GM12864 (cell line): ENCODE data around the gene VGLL4.

Source experiments
- DNase-seq: peaks from one replicate; pipeline ENCODE4 v3.0.0-alpha.2; 2011; ENCODE audit warnings: low read depth
- H3K4me3 ChIP-seq: 2 replicates; pipeline ENCODE4 v1.5.1; 2011; ENCODE audit warnings: mild to moderate bottlenecking, low read depth, low read length, control low read depth
- CTCF ChIP-seq: IDR thresholded peaks from 2 replicates; pipeline ENCODE4 v1.5.1; 2011; ENCODE audit warnings: low read depth, mild to moderate bottlenecking, moderate library complexity, low read length, control low read depth, inconsistent platforms; ENCODE audit errors: missing control alignments

Gene VGLL4

DNA sequence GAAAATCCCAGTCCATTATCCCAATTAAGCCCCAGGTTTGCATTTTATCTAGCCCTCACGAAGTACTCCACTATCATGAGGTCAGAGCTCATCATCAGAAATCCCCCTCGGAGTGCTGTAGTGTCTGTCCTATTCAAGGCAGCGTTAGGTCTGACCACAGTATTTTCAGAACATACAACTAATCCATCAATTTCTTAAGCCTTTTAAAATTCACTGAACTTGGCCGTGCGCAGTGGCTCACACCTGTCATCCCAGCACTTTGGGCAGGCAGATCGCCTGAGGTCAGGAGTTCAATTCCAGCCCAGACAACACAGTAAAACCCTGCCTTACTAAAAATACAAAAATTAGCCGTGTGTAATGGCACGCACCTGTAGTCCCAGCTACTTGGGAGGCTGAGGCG lies 11.9 kb downstream of the VGLL4 start:
- no peak overlapping the region for H3K4me3 ChIP-seq
- DNase-seq = no peak
- no peak for TF ChIP-seq CTCF

DNA sequence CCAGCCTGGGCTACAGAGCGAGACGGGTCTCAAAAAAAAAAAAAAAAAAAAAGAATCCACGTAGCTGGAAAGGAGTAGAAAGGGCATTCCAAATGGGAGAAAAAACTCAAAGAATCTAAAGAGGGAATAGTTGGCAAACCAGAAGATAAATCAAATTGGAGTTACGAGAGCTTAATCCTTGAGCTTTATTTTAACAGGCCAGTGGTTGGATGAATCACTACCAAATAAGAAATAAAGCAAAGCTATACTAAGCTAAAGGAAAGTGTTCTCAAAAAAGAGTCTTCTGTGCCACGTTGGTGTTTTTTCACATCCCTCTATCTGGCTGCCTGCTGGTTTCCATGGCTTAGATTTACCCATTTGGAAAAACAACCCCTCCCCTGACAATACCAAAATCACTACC lies 14.0 kb downstream of the VGLL4 start:
- no peak for DNase-seq
- H3K4me3 ChIP-seq = no peak overlapping the region
- no peak for TF ChIP-seq CTCF

- H3K4me3 ChIP-seq = no peak overlapping the region
- no peak for TF ChIP-seq CTCF
- no peak for DNase-seq
These were observed 16.1 kb downstream of the VGLL4 start for GRCh38 chr3:11627612-11628011.

DNA sequence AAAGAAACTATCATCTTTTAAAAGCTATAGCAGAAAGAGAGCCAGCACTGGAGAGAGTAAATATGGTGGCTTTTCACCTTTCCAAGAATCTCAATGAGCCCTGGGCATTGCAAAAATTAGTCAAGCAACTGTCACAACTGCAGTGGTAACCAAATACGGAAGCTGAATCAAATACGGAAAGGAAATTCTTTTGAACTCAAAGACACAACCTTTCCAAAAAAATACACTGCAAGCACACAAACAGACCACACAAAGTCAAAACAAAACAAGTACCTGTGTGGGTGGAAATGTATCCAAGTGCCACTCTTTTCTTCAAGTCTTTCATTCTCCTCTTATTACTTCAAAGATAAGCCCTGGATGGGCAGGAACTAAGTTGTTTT lies 17.6 kb downstream of the VGLL4 start:
- DNase-seq = no peak
- no peak for TF ChIP-seq CTCF
- no peak overlapping the region; the same call in 1 of the 2 replicates for H3K4me3 ChIP-seq

GRCh38 chr3:11625376-11626083 lies 18.2 kb downstream of the VGLL4 start:
- H3K4me3 ChIP-seq = no peak overlapping the region
- no peak for DNase-seq
- TF ChIP-seq CTCF = no peak

GRCh38 chr3:11624704-11625375 lies 18.9 kb downstream of the VGLL4 start:
- no peak for DNase-seq
- no peak for TF ChIP-seq CTCF
- no peak overlapping the region for H3K4me3 ChIP-seq

- no peak for DNase-seq
These were observed 19.6 kb downstream of the VGLL4 start for GRCh38 chr3:11624161-11624560.

More at GRCh38 chr3:11624161-11624560, 19.6 kb downstream of the VGLL4 start:
- H3K4me3 ChIP-seq = no peak overlapping the region
- TF ChIP-seq CTCF = no peak
